ACC112 (cell line): ENCODE measurements around the gene MYOC.
A peak's percentile ranks its signal among the peaks of the same experiment; 100 is the strongest.

ENCODE experiments used
- H2AFZ ChIP-seq: fragments of 200-600 bp; sonication (generic); one replicate; pipeline ENCODE4 v1.6.0; 2017; ENCODE audit warnings: antibody characterized with exemption, low read length; ENCODE audit not compliant: unreplicated experiment
- H3K27ac ChIP-seq: fragments of 200-600 bp; sonication (generic); 2 replicates; pipeline ENCODE4 v1.5.1; 2014; ENCODE audit warnings: low read depth, mild to moderate bottlenecking, antibody characterized with exemption, low read length, moderate library complexity
- H3K27me3 ChIP-seq: fragments of 200-600 bp; sonication (generic); 2 replicates; pipeline ENCODE4 v1.6.1; 2014; ENCODE audit warnings: mild to moderate bottlenecking, antibody characterized with exemption, low read length, moderate library complexity, mixed read lengths; ENCODE audit not compliant: insufficient read depth
- H3K36me3 ChIP-seq: fragments of 200-600 bp; sonication (generic); 2 replicates; pipeline ENCODE4 v1.6.1; 2016; ENCODE audit warnings: mild to moderate bottlenecking, antibody characterized with exemption, low read length, moderate library complexity, mixed read lengths; ENCODE audit not compliant: insufficient read depth
- H3K4me1 ChIP-seq: fragments of 200-600 bp; sonication (generic); one replicate; pipeline ENCODE4 v1.6.1; 2016; ENCODE audit warnings: low read length, mixed read lengths; ENCODE audit not compliant: insufficient read depth, unreplicated experiment, control insufficient read depth
- H3K4me3 ChIP-seq: fragments of 200-600 bp; sonication (generic); 2 replicates; pipeline ENCODE4 v1.5.1; 2014; ENCODE audit warnings: mild to moderate bottlenecking, low read depth, low read length
- H3K79me2 ChIP-seq: fragments of 200-600 bp; sonication (generic); one replicate; pipeline ENCODE4 v1.6.0; 2016; ENCODE audit warnings: low read length; ENCODE audit not compliant: control insufficient read depth, unreplicated experiment, insufficient read depth

MYOC gene

DNA sequence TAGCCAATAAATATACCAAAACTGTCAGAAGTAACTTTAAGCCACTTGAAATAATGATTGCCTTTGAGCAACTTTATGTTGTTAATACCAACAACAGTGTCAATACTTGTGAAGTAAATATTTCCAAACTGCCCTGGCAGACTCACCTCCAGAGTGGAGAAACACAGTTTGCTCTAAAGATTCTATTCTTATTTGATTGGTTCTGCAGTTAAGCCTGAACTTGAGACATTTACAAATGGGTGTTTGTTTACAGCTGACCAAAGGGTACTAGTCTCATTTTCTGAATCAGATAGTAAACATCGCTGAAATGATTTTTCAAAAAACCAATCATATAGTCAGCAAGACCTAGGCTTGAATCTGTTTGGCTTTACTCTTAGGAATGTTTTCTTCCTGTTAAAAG, 1.3 kb upstream of the MYOC start:
- peaks cover 15% of the 10 kb centered on the region for H3K4me1 ChIP-seq
- H3K4me3 ChIP-seq = no peak overlapping the region
- peak overlapping the region; percentile 41 for H2AFZ ChIP-seq
- no peaks in the 10 kb centered on the region for H3K79me2 ChIP-seq
- H3K36me3 ChIP-seq = no peaks in the 10 kb centered on the region
- no peak overlapping the region for H3K27ac ChIP-seq
- no peaks in the 10 kb centered on the region for H3K27me3 ChIP-seq

DNA sequence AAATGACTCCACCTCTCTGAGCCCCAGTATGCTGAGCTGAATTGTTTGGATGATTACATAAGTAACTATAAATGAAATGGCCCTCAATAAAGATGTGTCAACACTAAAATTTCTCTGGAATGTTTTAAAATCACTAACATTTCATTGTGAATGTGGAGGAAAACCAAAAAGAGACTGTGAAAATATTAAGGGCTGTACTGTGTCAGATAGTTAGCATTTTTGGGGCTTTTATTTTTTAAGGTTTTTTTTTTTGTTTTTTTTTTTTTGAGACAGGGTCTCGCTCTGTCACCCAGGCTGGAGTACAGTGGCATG, 6.3 kb downstream of the MYOC start:
- Histone ChIP-seq H3K4me3 (no peak overlapping the region), H3K36me3 (no peaks in the 10 kb centered on the region), H2AFZ (no peak overlapping the region), H3K4me1 (no peaks in the 10 kb centered on the region), H3K27me3 (no peaks in the 10 kb centered on the region), H3K79me2 (no peaks in the 10 kb centered on the region), H3K27ac (no peak overlapping the region)

DNA sequence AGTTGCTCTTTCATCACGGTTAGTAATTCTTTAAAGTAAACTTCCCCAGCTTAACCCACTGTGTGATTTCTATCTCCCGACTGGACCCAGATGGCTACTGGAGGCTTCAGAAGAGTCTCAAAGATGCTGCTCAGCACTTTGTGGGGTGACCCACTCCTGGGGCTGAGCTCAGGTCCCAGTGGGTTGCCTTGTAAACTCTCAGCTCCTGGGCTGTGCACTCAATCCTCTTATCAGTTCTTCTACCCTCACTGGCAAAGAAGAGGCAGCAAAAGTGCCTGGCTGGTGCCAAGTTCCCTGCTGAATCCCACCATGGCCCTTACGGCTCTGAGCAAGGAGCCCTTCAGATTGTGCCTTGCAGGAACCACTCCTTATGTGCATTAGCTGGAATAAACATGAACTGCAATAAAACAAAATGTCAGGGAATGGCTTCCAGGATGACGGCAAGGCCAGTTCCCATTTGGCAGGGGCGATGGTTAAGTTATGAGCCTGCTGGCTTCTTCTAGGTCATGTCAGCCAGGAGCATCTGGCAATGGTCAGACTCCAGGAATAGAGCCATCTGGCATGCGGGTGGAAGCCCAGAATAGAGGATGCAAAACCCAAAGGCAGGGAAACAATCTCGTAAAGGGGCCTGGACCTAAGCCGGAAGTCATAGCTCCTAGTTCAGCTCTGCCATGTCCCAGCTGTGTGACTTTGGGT, 6.8 kb downstream of the MYOC start:
- Histone ChIP-seq H3K27ac (no peak overlapping the region), H3K4me1 (no peaks in the 10 kb centered on the region), H2AFZ (no peak overlapping the region), H3K36me3 (no peaks in the 10 kb centered on the region), H3K4me3 (no peak overlapping the region), H3K27me3 (no peaks in the 10 kb centered on the region), H3K79me2 (no peaks in the 10 kb centered on the region)

DNA sequence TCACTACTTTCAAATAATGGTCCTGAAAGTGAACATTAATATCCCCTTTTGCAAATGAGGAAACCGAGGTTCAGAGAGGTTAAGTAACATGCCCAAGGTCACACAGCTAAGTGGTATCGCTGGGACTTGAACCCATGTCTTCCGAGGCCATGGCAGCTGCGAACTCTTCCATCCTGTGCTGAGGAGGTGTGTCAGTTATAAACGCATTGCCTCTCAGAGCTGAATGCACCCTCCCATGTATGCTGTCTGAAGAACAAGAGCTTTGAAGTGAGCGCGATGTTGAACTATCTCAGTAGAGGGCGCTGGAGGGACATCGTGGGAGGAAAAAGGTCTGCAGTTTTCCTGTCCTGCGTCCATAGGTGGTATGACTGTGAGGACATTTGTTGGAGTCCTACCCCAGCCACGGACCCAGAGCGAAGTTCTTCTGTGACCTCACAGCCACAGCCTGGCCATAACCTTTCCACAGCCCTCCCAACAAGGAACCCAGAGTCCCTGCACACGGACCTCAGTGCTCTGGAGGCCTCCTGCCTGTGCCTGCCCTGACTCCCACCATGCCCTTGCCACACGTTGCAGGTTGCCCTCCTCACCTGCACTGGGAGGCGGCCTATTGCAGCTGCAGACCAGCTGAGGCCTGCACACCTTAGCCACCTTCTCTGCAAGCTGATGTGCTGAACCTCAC, 7.5 kb downstream of the MYOC start:
- Histone ChIP-seq H3K79me2 (no peaks in the 10 kb centered on the region), H3K4me1 (no peaks in the 10 kb centered on the region), H3K4me3 (no peak overlapping the region), H2AFZ (peak overlapping the region; percentile 71), H3K27me3 (no peaks in the 10 kb centered on the region), H3K27ac (no peak overlapping the region), H3K36me3 (no peaks in the 10 kb centered on the region)

- Histone ChIP-seq H3K4me1 (no peaks in the 10 kb centered on the region), H3K4me3 (no peak overlapping the region), H3K27me3 (no peaks in the 10 kb centered on the region), H3K27ac (no peak overlapping the region), H2AFZ (no peak overlapping the region), H3K79me2 (no peaks in the 10 kb centered on the region), H3K36me3 (no peaks in the 10 kb centered on the region)
These were observed 9.3 kb downstream of the MYOC start for GRCh38 chr1:171643156-171643555.

GRCh38 chr1:171642197-171642596, 10.3 kb downstream of the MYOC start:
- Histone ChIP-seq H2AFZ (no peak overlapping the region), H3K27me3 (no peaks in the 10 kb centered on the region), H3K79me2 (no peaks in the 10 kb centered on the region), H3K36me3 (no peaks in the 10 kb centered on the region), H3K27ac (no peak overlapping the region), H3K4me1 (no peaks in the 10 kb centered on the region), H3K4me3 (no peak overlapping the region)

- no peak overlapping the region for H3K4me3 ChIP-seq
- H2AFZ ChIP-seq = no peak overlapping the region
- no peaks in the 10 kb centered on the region for H3K36me3 ChIP-seq
- H3K27me3 ChIP-seq = no peaks in the 10 kb centered on the region
- H3K27ac ChIP-seq = no peak overlapping the region
- H3K4me1 ChIP-seq = no peaks in the 10 kb centered on the region
- no peaks in the 10 kb centered on the region for H3K79me2 ChIP-seq
These were observed 11.2 kb downstream of the MYOC start for GRCh38 chr1:171641076-171641864.

GRCh38 chr1:171640225-171640624, 12.3 kb downstream of the MYOC start:
- H2AFZ ChIP-seq = no peak overlapping the region
- no peak overlapping the region for H3K27ac ChIP-seq
- no peak overlapping the region for H3K4me3 ChIP-seq
- no peaks in the 10 kb centered on the region for H3K79me2 ChIP-seq
- no peaks in the 10 kb centered on the region for H3K36me3 ChIP-seq
- no peaks in the 10 kb centered on the region for H3K4me1 ChIP-seq
- no peaks in the 10 kb centered on the region for H3K27me3 ChIP-seq

GRCh38 chr1:171637928-171638576, 14.4 kb downstream of the MYOC start:
- Histone ChIP-seq H3K27me3 (no peaks in the 10 kb centered on the region), H3K27ac (no peak overlapping the region), H3K4me3 (no peak overlapping the region), H2AFZ (no peak overlapping the region), H3K79me2 (no peaks in the 10 kb centered on the region), H3K36me3 (no peaks in the 10 kb centered on the region), H3K4me1 (no peaks in the 10 kb centered on the region)

GRCh38 chr1:171636141-171636540, 16.3 kb downstream of the MYOC start:
- no peaks in the 10 kb centered on the region for H3K4me1 ChIP-seq
- peaks cover 11% of the 10 kb centered on the region for H3K27me3 ChIP-seq
- no peak overlapping the region for H3K4me3 ChIP-seq
- H3K27ac ChIP-seq = no peak overlapping the region
- H3K36me3 ChIP-seq = no peaks in the 10 kb centered on the region
- no peak overlapping the region for H2AFZ ChIP-seq
- no peaks in the 10 kb centered on the region for H3K79me2 ChIP-seq
